ENCODE results near the gene BTN1A1. TPM values are rescaled to one million over a fixed set of nuclear protein-coding genes. Genes with fewer than 3 reads are reported as not detected.
A peak's percentile ranks its signal among the peaks of the same experiment; 100 is the strongest.

BTN1A1 gene
- total RNA-seq, 1 donor from 2014 or later: not detected

GRCh38 chr6:26537846-26538571, 37.9 kb downstream of the BTN1A1 start, which contains the start of gene HMGN4:
Gene HMGN4, plus strand, starts transcription at chr6:26538366. Its CDS starts 6,841 bp downstream, at chr6:26545207.
- H3K4me1 Mint-ChIP-seq (ENCODE audit: low read depth, unreplicated experiment): peaks cover 7% of the 10 kb centered on the region

GRCh38 chr6:26538572-26538902, 38.4 kb downstream of the BTN1A1 start:
- no peaks in the 10 kb centered on the region for H3K27me3 ChIP-seq (ENCODE audit: insufficient read depth, low read length)
- Mint-ChIP-seq H3K4me3 (ENCODE audit: unreplicated experiment) (peak overlapping the region; percentile 86), H3K36me3 (ENCODE audit: low read depth, unreplicated experiment) (peaks cover 7% of the 10 kb centered on the region), H3K27ac (ENCODE audit: unreplicated experiment) (peak overlapping the region; percentile 99), H3K27me3 (ENCODE audit: low read depth, unreplicated experiment) (no peaks in the 10 kb centered on the region), H3K9me3 (ENCODE audit: unreplicated experiment) (no peaks in the 10 kb centered on the region), H3K4me1 (ENCODE audit: low read depth, unreplicated experiment) (peaks cover 7% of the 10 kb centered on the region)
- peaks cover 6% of the 10 kb centered on the region for H3K36me3 ChIP-seq (ENCODE audit: insufficient read depth, low read length)
- H4K20me1 ChIP-seq (ENCODE audit: insufficient read depth, low read length): peaks cover 4% of the 10 kb centered on the region
- TF ChIP-seq EZH2 (IDR thresholded peaks at IDR 0.05; ENCODE audit: insufficient read depth, low read length) (no peak), CTCF (IDR thresholded peaks at IDR 0.05; ENCODE audit: insufficient read depth, low read depth, low read length) (no peak)
- peak overlapping the region; percentile 98 for H3K9ac ChIP-seq (ENCODE audit: low read length)
- H3K4me1 ChIP-seq (ENCODE audit: insufficient read depth, low read length): peaks cover 16% of the 10 kb centered on the region
- peak overlapping the region; percentile 91 for H3K27ac ChIP-seq (ENCODE audit: low read depth, low read length)
- H3K4me3 ChIP-seq (ENCODE audit: insufficient read depth, low read depth, low read length): peak overlapping the region; percentile 97
- peak overlapping the region; percentile 84 for H2AFZ ChIP-seq (ENCODE audit: low read depth, low read length)
- DNase-seq (ENCODE audit: low read depth) (no peak), FAIRE-seq (no peak)
- no peaks in the 10 kb centered on the region for H3K9me3 ChIP-seq (ENCODE audit: insufficient read depth, low read depth, low read length)
- H3K79me2 ChIP-seq (ENCODE audit: insufficient read depth, low read length): peaks cover 49% of the 10 kb centered on the region
- H3K4me2 ChIP-seq (ENCODE audit: low read length): peak overlapping the region; percentile 99

More at GRCh38 chr6:26537846-26538571, 37.9 kb downstream of the BTN1A1 start, which contains the start of gene HMGN4:
- peak within 1 kb of the TSS; percentile 97 for H3K4me3 ChIP-seq (ENCODE audit: insufficient read depth, low read depth, low read length)
- FAIRE-seq (no peak), DNase-seq (ENCODE audit: low read depth) (peak; percentile 85)
- H3K79me2 ChIP-seq (ENCODE audit: insufficient read depth, low read length): peaks cover 46% of the 10 kb centered on the region
- H4K20me1 ChIP-seq (ENCODE audit: insufficient read depth, low read length): peaks cover 4% of the 10 kb centered on the region
- peak within 1 kb of the TSS; percentile 86 for H3K4me3 Mint-ChIP-seq (ENCODE audit: unreplicated experiment)
- TF ChIP-seq EZH2 (IDR thresholded peaks at IDR 0.05; ENCODE audit: insufficient read depth, low read length): no peak
- no peak for TF ChIP-seq CTCF (IDR thresholded peaks at IDR 0.05; ENCODE audit: insufficient read depth, low read depth, low read length)
- H3K9me3 ChIP-seq (ENCODE audit: insufficient read depth, low read depth, low read length): no peaks in the 10 kb centered on the region
- H3K4me2 ChIP-seq (ENCODE audit: low read length): peak within 1 kb of the TSS; percentile 99
- peaks cover 6% of the 10 kb centered on the region for H3K36me3 Mint-ChIP-seq (ENCODE audit: low read depth, unreplicated experiment)
- peaks cover 16% of the 10 kb centered on the region for H3K4me1 ChIP-seq (ENCODE audit: insufficient read depth, low read length)
- peak within 1 kb of the TSS; percentile 99 for H3K27ac Mint-ChIP-seq (ENCODE audit: unreplicated experiment)
- H3K27ac ChIP-seq (ENCODE audit: low read depth, low read length): peak within 1 kb of the TSS; percentile 91
- H2AFZ ChIP-seq (ENCODE audit: low read depth, low read length): peak within 1 kb of the TSS; percentile 86
- no peaks in the 10 kb centered on the region for H3K27me3 Mint-ChIP-seq (ENCODE audit: low read depth, unreplicated experiment)
- no peaks in the 10 kb centered on the region for H3K27me3 ChIP-seq (ENCODE audit: insufficient read depth, low read length)
- no peaks in the 10 kb centered on the region for H3K9me3 Mint-ChIP-seq (ENCODE audit: unreplicated experiment)
- peak within 1 kb of the TSS; percentile 98 for H3K9ac ChIP-seq (ENCODE audit: low read length)
- peaks cover 6% of the 10 kb centered on the region for H3K36me3 ChIP-seq (ENCODE audit: insufficient read depth, low read length)

Measured in astrocyte (in vitro differentiated cells and primary cell).